Bronchus fibroblast of lung (primary cell): ENCODE measurements around the gene MIF4GD. TPM values are rescaled to one million over a fixed set of nuclear protein-coding genes. Genes with fewer than 3 reads are reported as not detected.

Experiments
- total RNA-seq: library from RNA; depleted of rRNA; stranded (reverse); fragments of >200 nt; gene quantifications from 2 replicates; pipeline ENCODE4 v1.2.3, GENCODE V29; 2015

The MIF4GD gene, protein sequence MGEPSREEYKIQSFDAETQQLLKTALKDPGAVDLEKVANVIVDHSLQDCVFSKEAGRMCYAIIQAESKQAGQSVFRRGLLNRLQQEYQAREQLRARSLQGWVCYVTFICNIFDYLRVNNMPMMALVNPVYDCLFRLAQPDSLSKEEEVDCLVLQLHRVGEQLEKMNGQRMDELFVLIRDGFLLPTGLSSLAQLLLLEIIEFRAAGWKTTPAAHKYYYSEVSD
- total RNA-seq = 10.4 and 10.6 TPM in 2 replicates

DNA sequence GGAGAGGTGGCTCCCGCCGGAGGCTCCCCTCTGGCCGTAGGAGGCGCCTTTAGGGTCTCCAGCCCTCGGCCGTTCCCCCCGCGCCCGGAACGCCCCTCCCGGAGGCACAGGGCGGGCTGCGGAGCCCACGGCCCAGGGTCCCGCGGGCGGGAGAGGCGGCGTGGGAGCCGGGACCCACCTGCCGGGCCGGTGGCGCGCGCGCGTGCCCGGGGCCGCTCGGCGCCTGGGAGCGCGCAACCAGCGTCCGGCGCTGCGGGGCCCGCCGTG lies at the start of gene MIF4GD:
Gene MIF4GD (minus strand): TSS at position 266 of the 267 bp plus-strand sequence. CDS start 1,036 bp downstream, outside the sequence.

DNA sequence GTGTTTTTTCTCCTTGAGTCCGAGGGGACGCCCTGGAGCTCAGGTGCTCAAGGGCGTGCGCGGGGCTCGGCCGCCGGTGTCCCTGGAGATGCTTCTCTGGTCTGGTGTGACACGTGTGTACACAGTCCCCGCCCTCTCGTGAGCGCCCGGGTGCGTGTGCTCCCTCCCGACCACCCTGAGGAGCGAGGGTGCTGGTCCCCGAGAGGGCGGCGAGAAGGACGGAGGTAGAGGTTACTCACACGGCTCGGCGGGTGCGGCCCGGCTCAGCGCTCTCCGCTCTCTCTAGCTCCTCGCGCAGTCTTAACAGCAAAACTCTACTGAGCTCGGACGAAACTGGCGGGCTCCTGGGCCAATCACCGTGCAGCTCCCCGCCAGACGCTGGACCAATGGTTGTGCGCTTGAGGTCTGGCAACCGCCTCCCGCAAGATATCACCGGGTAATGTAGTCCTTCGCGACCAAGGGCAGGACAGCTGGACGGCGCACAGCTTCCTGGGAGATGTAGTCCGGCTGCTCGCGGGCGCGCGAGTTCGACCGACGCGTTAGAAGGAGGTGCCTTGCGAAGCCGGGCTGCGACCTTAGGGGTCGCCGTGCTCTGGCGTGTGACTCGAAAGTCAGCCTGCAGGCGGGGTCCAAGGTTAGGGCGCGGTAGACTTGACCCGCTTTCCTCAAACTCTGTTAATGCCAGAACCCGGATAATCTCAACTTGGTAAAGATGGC lies 18.2 kb upstream of the MIF4GD start, which contains the start of gene SLC25A19:
Gene SLC25A19 (minus strand): TSS at position 319 of the 717 bp plus-strand sequence. CDS start 2,669 bp downstream, outside the sequence.

DNA sequence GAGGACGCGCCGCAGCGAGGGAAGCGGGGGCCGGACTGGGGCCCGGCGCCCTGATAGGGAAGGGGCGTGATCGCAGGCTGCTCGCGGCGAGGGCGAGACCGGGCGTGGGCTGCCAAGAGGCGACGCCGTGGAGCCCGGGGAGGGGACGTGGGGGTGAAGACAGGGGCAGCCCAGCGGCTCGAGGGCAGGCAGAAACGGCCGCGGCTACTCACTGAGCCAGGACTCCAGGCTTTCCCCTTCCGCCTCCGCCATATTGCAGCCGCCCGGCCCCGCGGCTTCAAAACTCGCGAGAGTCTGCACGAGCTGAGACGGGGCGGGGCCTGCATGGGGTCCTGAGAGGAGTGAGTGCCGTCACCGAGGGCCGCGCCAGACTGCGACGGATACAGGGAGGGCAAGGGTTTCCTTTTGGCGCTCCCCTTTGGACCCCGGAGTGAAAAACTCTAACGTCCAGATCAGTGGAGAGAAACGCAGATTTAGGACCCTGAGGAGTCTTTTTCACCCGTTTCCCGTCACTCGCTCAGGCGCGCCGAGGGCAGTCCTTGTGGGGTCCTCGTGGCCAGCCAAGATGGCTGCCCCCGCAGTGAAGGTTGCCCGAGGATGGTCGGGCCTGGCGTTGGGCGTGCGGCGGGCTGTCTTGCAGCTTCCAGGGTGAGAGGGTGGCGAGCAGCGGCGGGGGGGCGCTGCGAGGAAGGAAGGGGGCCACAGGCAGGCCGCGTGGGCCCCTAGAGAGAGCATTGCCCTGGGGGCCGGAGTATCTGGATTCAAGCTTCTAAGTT lies 9.5 kb downstream of the MIF4GD start, which contains the start of the genes GGA3 and MRPS7:
Gene GGA3 (minus strand): TSS at position 271 of the 776 bp plus-strand sequence. CDS start 19 bp downstream, at position 252.
Gene MRPS7 (plus strand): TSS at position 544 of the 776 bp plus-strand sequence. CDS start 22 bp downstream, at position 566.

Other genes starting within 250 kb of the MIF4GD start
- 327 and 334 TPM in 2 replicates for gene ATP5PD, start 224.3 kb downstream of the MIF4GD start, total RNA-seq
- 13.7 and 15.3 TPM in 2 replicates for gene KCTD2, start 224.0 kb downstream of the MIF4GD start, total RNA-seq
- gene SLC16A5, start 183.3 kb downstream of the MIF4GD start, total RNA-seq = 8.2 and 9.2 TPM in 2 replicates
- 3.9 and 4.5 TPM in 2 replicates for gene ARMC7, start 161.3 kb downstream of the MIF4GD start, total RNA-seq
- 139 and 146 TPM in 2 replicates for gene NT5C, start 139.5 kb downstream of the MIF4GD start, total RNA-seq
- gene JPT1, start 116.7 kb downstream of the MIF4GD start, total RNA-seq = 501 and 529 TPM in 2 replicates
- gene SUMO2, start 88.3 kb downstream of the MIF4GD start, total RNA-seq = 102 and 108 TPM in 2 replicates
- 44.4 and 47.2 TPM in 2 replicates for gene NUP85, start 65.6 kb downstream of the MIF4GD start, total RNA-seq
- gene GGA3, start 9.6 kb downstream of the MIF4GD start, total RNA-seq = 13.8 and 16.3 TPM in 2 replicates
- gene MRPS7, start 9.4 kb downstream of the MIF4GD start, total RNA-seq = 41.4 and 46.2 TPM in 2 replicates
- gene SLC25A19, start 18.2 kb upstream of the MIF4GD start, total RNA-seq = 7.6 TPM in 2 replicates
- 62.9 and 63.9 TPM in 2 replicates for gene GRB2, start 134.4 kb upstream of the MIF4GD start, total RNA-seq
- 35.2 and 44.9 TPM in 2 replicates for gene TMEM94, start 185.4 kb upstream of the MIF4GD start, total RNA-seq
- gene CASKIN2, start 244.3 kb upstream of the MIF4GD start, total RNA-seq = 6.7 and 9.1 TPM in 2 replicates
- 15.3 and 20.8 TPM in 2 replicates for gene TSEN54, start 245.3 kb upstream of the MIF4GD start, total RNA-seq